ENCODE data around the gene ARL10.
"Not testable (repeated sequence)": the region's sequence is repeated elsewhere in the genome, so short reads cannot be mapped to it uniquely, and the experiment has no call there.

The ARL10 gene

GRCh38 chr5:176389135-176390123, 24.1 kb downstream of the ARL10 start:
- DNase-seq = peak in 2 of 4 experiments; percentile 69 to 71

GRCh38 chr5:176391479-176391878, 26.2 kb downstream of the ARL10 start:
- DNase-seq = no peak

- no peak for DNase-seq
Measured at GRCh38 chr5:176391999-176392398, 26.7 kb downstream of the ARL10 start.

GRCh38 chr5:176392526-176392925, 27.2 kb downstream of the ARL10 start:
- no peak for DNase-seq

- DNase-seq = no peak
Measured at GRCh38 chr5:176394096-176394495, 28.8 kb downstream of the ARL10 start.

- no peak for DNase-seq
Measured at GRCh38 chr5:176394881-176395675, 29.8 kb downstream of the ARL10 start.

GRCh38 chr5:176396330-176396729, 31.0 kb downstream of the ARL10 start:
- DNase-seq = no peak

GRCh38 chr5:176397736-176398420, 32.6 kb downstream of the ARL10 start:
- no peak for DNase-seq

GRCh38 chr5:176400382-176401156, 35.3 kb downstream of the ARL10 start:
- DNase-seq = no peak

GRCh38 chr5:176401281-176402205, 36.3 kb downstream of the ARL10 start:
- no peak for DNase-seq

- DNase-seq = no peak
Measured at GRCh38 chr5:176405656-176406435, 40.6 kb downstream of the ARL10 start.

- no peak for DNase-seq
Measured at GRCh38 chr5:176406436-176407052, 41.3 kb downstream of the ARL10 start.

GRCh38 chr5:176407456-176408251, 42.4 kb downstream of the ARL10 start:
- no peak for DNase-seq

- DNase-seq = not testable (repeated sequence)
Measured at GRCh38 chr5:176408252-176408573, 42.9 kb downstream of the ARL10 start.

- no peak for DNase-seq
Measured at GRCh38 chr5:176408590-176408989, 43.3 kb downstream of the ARL10 start.

GRCh38 chr5:176409765-176410164, 44.5 kb downstream of the ARL10 start:
- DNase-seq = no peak

GRCh38 chr5:176410486-176411180, 45.3 kb downstream of the ARL10 start:
- DNase-seq = no peak

GRCh38 chr5:176412517-176413254, 47.4 kb downstream of the ARL10 start:
- no peak for DNase-seq
